ENCODE measurements around the gene CNKSR3.

The CNKSR3 gene

DNA sequence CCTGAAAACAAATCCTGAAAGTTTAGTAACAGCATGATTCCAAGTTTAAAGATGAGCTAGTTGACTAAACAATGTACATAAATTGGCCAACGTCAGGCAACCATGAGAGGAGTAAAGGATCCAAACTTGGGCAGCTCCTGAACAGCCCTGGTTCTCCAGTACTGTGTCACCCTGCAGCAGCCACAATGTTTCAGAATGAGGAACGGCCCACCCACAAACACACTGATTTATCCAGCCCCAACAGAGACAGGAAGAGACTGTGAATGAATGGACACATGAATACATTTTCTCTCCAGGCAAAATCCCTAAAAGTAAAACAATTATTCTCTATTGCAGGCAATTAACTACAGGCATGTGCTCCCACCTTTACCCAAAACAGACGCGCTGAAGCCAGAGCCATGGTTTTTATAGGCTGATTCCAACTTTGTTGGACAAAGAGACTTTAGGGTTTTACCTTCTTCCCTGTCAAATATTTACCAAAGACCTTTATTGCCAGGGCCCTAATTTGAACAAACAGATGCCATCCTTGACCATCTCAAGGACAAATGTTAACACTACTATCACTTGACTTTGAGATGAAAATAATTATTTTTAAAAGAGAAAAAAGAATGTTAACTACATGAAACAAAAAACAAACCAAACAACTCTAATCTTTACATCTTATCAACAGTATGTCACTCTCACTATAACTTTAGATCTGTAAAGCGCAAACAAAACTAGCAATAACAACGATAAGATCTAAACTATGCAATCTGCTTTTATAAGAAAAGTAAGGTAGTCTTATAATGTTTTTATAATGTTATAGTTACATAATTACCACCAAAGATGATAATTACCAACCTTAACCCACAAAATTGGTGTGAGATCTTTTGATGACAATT, 22.9 kb downstream of the CNKSR3 start:
- no peak for DNase-seq (ENCODE audit: low read depth)
- TF ChIP-seq, protein P1, sequence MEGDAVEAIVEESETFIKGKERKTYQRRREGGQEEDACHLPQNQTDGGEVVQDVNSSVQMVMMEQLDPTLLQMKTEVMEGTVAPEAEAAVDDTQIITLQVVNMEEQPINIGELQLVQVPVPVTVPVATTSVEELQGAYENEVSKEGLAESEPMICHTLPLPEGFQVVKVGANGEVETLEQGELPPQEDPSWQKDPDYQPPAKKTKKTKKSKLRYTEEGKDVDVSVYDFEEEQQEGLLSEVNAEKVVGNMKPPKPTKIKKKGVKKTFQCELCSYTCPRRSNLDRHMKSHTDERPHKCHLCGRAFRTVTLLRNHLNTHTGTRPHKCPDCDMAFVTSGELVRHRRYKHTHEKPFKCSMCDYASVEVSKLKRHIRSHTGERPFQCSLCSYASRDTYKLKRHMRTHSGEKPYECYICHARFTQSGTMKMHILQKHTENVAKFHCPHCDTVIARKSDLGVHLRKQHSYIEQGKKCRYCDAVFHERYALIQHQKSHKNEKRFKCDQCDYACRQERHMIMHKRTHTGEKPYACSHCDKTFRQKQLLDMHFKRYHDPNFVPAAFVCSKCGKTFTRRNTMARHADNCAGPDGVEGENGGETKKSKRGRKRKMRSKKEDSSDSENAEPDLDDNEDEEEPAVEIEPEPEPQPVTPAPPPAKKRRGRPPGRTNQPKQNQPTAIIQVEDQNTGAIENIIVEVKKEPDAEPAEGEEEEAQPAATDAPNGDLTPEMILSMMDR (IDR thresholded peaks at IDR 0.05; ENCODE audit: low read depth, low read length, missing control alignments): no peak
- in situ Hi-C loops (cut with HindIII; ENCODE audit: low sequenced_read_pairs): no loop called here
- no peak overlapping the region for H3K4me3 ChIP-seq (ENCODE audit: low read depth, low read length)

DNA sequence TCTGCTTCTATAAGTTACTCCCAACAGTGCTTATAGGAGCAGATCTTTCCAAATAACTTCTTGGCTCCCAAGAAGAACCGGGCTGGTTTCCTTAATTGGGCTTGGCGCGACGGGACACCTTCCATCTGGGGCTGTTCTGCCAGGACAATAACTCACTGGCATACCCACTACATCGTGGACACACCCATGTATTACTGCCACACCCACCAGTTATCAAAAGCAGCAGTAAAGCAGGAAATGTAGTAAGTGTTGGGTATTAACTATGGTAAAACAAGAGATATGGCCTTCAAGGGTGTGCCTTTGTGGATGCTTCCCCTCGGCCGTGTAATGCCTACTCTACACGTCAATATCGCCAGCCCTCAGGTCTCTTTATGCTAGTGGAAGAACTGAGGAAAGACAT, 24.7 kb downstream of the CNKSR3 start:
- no peak for DNase-seq (ENCODE audit: low read depth)
- H3K4me3 ChIP-seq (ENCODE audit: low read depth, low read length): no peak overlapping the region
- TF ChIP-seq, protein P1 (IDR thresholded peaks at IDR 0.05; ENCODE audit: low read depth, low read length, missing control alignments): no peak
- in situ Hi-C loops (cut with HindIII; ENCODE audit: low sequenced_read_pairs): no loop called here

DNA sequence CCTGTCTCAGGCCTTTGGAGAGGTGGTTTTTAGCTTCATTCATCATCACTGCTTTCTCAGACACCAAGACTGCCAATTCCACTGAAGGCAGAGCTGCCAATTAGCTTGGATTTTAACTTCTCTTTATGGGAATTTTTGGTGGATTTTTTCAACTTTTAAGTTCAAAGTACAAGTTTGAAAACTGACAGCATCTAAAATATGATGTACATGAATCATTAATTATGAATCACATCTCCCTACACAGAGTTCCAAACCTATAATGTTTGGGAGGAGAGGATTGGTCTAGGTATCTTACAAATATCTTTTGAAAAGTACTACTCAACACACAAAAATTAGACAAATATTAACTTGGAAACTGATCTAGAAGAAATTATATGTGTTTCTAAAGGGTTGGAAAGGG, 25.5 kb downstream of the CNKSR3 start:
- TF ChIP-seq, protein P1 (IDR thresholded peaks at IDR 0.05; ENCODE audit: low read depth, low read length, missing control alignments): no peak
- no peak overlapping the region for H3K4me3 ChIP-seq (ENCODE audit: low read depth, low read length)
- in situ Hi-C loops (cut with HindIII; ENCODE audit: low sequenced_read_pairs): no loop called here
- no peak for DNase-seq (ENCODE audit: low read depth)

- in situ Hi-C loops (cut with HindIII; ENCODE audit: low sequenced_read_pairs): no loop called here
Observed at GRCh38 chr6:154482858-154483257, 27.6 kb downstream of the CNKSR3 start.

DNA sequence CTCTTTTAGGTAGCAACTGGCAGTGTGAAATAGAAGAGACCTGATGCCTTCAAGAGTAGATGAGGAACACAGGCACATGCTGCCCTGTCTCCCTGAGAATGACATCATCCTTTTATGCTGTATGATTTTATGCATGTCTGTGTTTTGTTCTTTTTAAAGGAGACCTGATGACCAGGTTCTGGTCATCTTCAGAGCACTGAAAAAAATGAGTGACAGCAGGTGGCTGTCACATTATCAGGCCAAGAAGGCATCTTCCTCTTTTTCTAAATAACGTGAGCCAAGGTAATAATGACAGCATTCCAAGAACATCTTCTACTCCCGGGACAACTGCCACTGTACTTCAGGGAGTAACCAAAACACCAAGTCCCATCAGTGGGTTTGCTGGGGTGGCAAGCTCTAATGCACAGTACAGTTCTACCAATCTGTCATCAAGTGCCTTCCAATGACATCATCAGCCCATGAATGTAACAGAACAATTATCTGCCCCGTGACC, 28.9 kb downstream of the CNKSR3 start:
- H3K4me3 ChIP-seq (ENCODE audit: low read depth, low read length): no peak overlapping the region
- in situ Hi-C loops (cut with HindIII; ENCODE audit: low sequenced_read_pairs): no loop called here
- DNase-seq (ENCODE audit: low read depth): no peak
- TF ChIP-seq, protein P1 (IDR thresholded peaks at IDR 0.05; ENCODE audit: low read depth, low read length, missing control alignments): no peak

More at GRCh38 chr6:154482858-154483257, 27.6 kb downstream of the CNKSR3 start:
- H3K4me3 ChIP-seq (ENCODE audit: low read depth, low read length): no peak overlapping the region
- no peak for DNase-seq (ENCODE audit: low read depth)
- TF ChIP-seq, protein P1 (IDR thresholded peaks at IDR 0.05; ENCODE audit: low read depth, low read length, missing control alignments): no peak

DNA sequence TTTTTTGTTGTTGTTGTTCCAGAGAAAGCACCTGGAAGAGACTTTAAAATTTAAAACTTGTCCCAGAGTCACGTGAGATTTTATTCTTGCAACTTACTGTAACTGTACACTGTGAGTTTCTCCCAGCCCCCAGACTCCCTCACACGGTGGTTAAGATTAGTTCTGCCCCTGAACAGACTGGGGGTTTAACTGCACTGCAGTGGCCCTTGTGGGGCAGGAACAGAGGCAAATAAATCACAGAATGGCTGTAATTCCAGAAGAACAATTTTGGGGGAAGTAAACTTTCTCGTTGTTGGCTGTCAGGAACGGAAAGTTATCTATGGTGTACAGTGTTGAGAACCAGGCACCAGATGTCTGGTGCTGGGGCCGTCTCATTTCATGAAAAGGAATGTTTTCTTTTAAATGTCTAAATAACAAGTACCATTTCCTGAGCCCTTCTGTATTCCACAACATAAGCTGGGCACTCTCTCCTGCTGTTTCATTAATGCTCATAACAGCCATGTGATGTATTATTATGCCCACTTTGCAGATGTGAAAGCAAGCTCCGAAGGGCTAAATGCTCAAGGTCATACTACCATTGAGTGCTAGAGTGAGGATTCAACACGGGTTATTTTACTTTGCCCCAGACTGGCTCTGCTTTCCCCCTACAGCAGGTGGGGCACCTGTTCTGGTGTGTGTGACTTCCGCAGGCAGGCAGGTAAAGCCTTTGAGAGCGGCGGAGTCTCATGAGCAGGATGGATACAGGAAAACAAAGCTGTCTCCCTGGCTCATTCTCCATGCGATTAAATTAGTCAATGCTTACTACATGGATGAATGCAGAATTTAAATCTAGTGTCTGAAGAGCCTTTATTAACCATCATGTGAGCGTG, 30.5 kb downstream of the CNKSR3 start:
- TF ChIP-seq, protein P1 (IDR thresholded peaks at IDR 0.05; ENCODE audit: low read depth, low read length, missing control alignments): no peak
- H3K4me3 ChIP-seq (ENCODE audit: low read depth, low read length): peak overlapping the region; percentile 1
- no peak for DNase-seq (ENCODE audit: low read depth)
- in situ Hi-C loops (cut with HindIII; ENCODE audit: low sequenced_read_pairs): no loop called here
